H1 (cell line): ENCODE data around the gene PRIMA1. TPM values are rescaled to one million over a fixed set of nuclear protein-coding genes. Genes with fewer than 3 reads are reported as not detected.

Experiments
- CTCF ChIA-PET: fragments of 300-600 bp; sonication (Branson Sonifier 250); formaldehyde crosslinking; loops from one replicate; lab custom pipeline; 2021; ENCODE audit not compliant: partially characterized antibody; lab: Charles Lee
- POLR2A ChIA-PET: fragments of 300-600 bp; sonication (Branson Sonifier 250); formaldehyde crosslinking; loops from one replicate; lab custom pipeline; 2021; ENCODE audit warnings: inconsistent platforms; ENCODE audit not compliant: partially characterized antibody; lab: Charles Lee
- DNase-seq, 2 experiments: peaks; one replicate each; pipeline versions ENCODE4 v3.0.0 to v3.0.0-alpha.2; 2010 to 2022; ENCODE audit warnings: low spot score in 2 of 2, low read depth in 1 of 2, mixed read lengths in 1 of 2
- FAIRE-seq: peaks from 2 replicates; lab custom pipeline; 2011; peaks lifted over from hg19 to GRCh38; lab: Jason Lieb, UNC
- H2AFZ ChIP-seq: 2 replicates; pipeline ENCODE4 v1.8.1; 2012; ENCODE audit warnings: low read length, inconsistent platforms
- H2AK5ac ChIP-seq: 2 replicates; pipeline ENCODE4 v1.6.1; 2013; ENCODE audit warnings: low read depth, low read length
- H2BK120ac ChIP-seq: replicated peaks from 2 replicates; pipeline ENCODE3; 2013; ENCODE audit warnings: low read depth, low read length, inconsistent platforms
- H2BK12ac ChIP-seq: 2 replicates; pipeline ENCODE4 v1.6.1; 2013; ENCODE audit warnings: low read depth, low read length
- H2BK15ac ChIP-seq: 2 replicates; pipeline ENCODE4 v1.6.1; 2013; ENCODE audit warnings: low read length
- H2BK20ac ChIP-seq: 2 replicates; pipeline ENCODE4 v1.6.1; 2013; ENCODE audit warnings: low read length
- H2BK5ac ChIP-seq: 2 replicates; pipeline ENCODE4 v1.6.1; 2013; ENCODE audit warnings: low read depth, low read length
- H3K14ac ChIP-seq: 2 replicates; pipeline ENCODE4 v1.6.1; 2013; ENCODE audit warnings: inconsistent platforms; ENCODE audit not compliant: insufficient read length
- H3K18ac ChIP-seq: 2 replicates; pipeline ENCODE4 v1.6.1; 2013; ENCODE audit warnings: low read length; ENCODE audit errors: extremely low read depth
- H3K23ac ChIP-seq: 2 replicates; pipeline ENCODE4 v1.6.1; 2013; ENCODE audit warnings: inconsistent platforms; ENCODE audit not compliant: insufficient read length
- H3K23me2 ChIP-seq: 2 replicates; pipeline ENCODE4 v1.6.1; 2013; ENCODE audit warnings: low read depth, low read length
- H3K27ac ChIP-seq: 2 replicates; pipeline ENCODE4 v1.6.1; 2011; ENCODE audit warnings: low read depth, low read length, inconsistent platforms
- H3K27me3 ChIP-seq, 4 experiments: replicated peaks in 1 of 4; 1 replicate in 1 of 4; 2 replicates in 3 of 4; pipeline versions ENCODE4 v1.6.1 to v1.8.1; 2011 to 2013; ENCODE audit warnings: low read length in 3 of 4, mild to moderate bottlenecking in 3 of 4, inconsistent platforms in 2 of 4, mixed read lengths in 2 of 4, moderate library complexity in 1 of 4; ENCODE audit not compliant: control insufficient read depth in 3 of 4, insufficient read depth in 3 of 4; ENCODE audit errors: extremely low read depth in 1 of 4
- H3K36me3 ChIP-seq, 4 experiments: 2 replicates each; pipeline versions ENCODE4 v1.6.1 to v1.8.1; 2011 to 2013; ENCODE audit warnings: mild to moderate bottlenecking in 4 of 4, low read length in 3 of 4, moderate library complexity in 2 of 4, control low read depth in 1 of 4, inconsistent platforms in 1 of 4; ENCODE audit not compliant: insufficient read depth in 4 of 4, control insufficient read depth in 2 of 4
- H3K4ac ChIP-seq: replicated peaks from 2 replicates; pipeline ENCODE3; 2013; ENCODE audit warnings: low read length, low read depth, mixed read lengths, inconsistent platforms; ENCODE audit not compliant: insufficient read length
- H3K4me1 ChIP-seq, 4 experiments: replicated peaks in 1 of 4; 1 replicate in 1 of 4; 2 replicates in 3 of 4; pipeline versions ENCODE4 v1.6.1 to v1.8.1; 2011 to 2013; ENCODE audit warnings: low read length in 3 of 4, inconsistent platforms in 2 of 4, mixed read lengths in 1 of 4; ENCODE audit not compliant: insufficient read depth in 4 of 4, control insufficient read depth in 3 of 4
- H3K4me2 ChIP-seq, 2 experiments: 2 replicates each; pipeline versions ENCODE4 v1.6.1 to v1.8.1; 2011 to 2013; ENCODE audit warnings: low read depth in 2 of 2, low read length in 2 of 2, control low read depth in 1 of 2, inconsistent platforms in 1 of 2, mild to moderate bottlenecking in 1 of 2; ENCODE audit not compliant: insufficient read depth in 1 of 2
- H3K4me3 ChIP-seq, 4 experiments: fragments of 200-600, 300-600 bp in 1 of 4; sonication (generic), shearing (Covaris generic), sonication (Bioruptor Twin) in 1 of 4; 2 replicates each; pipeline versions ENCODE4 v1.5.1 to v1.8.1; 2011 to 2016; ENCODE audit warnings: low read length in 4 of 4, low read depth in 3 of 4, control low read depth in 2 of 4, inconsistent platforms in 2 of 4, mild to moderate bottlenecking in 2 of 4, mixed read lengths in 1 of 4, moderate library complexity in 1 of 4; ENCODE audit not compliant: insufficient read depth in 2 of 4; ENCODE audit errors: extremely low read depth in 1 of 4
- H3K56ac ChIP-seq: replicated peaks from 2 replicates; pipeline ENCODE3; 2013; ENCODE audit warnings: low read depth, mild to moderate bottlenecking, mixed read lengths, low read length, inconsistent platforms; ENCODE audit not compliant: insufficient read length
- H3K79me1 ChIP-seq: 2 replicates; pipeline ENCODE4 v1.6.1; 2013; ENCODE audit warnings: low read depth, low read length, control low read depth
- H3K79me2 ChIP-seq, 2 experiments: 2 replicates each; pipeline versions ENCODE4 v1.6.1 to v1.8.1; 2012 to 2013; ENCODE audit warnings: low read length in 2 of 2, mild to moderate bottlenecking in 2 of 2, inconsistent platforms in 1 of 2; ENCODE audit not compliant: insufficient read depth in 2 of 2, control insufficient read depth in 1 of 2
- H3K9ac ChIP-seq, 4 experiments: replicated peaks in 1 of 4; 1 replicate in 1 of 4; 2 replicates in 3 of 4; pipeline versions ENCODE4 v1.6.1 to v1.8.1; 2011 to 2013; ENCODE audit warnings: low read depth in 3 of 4, low read length in 3 of 4, control low read depth in 2 of 4, mild to moderate bottlenecking in 2 of 4, moderate library complexity in 2 of 4, inconsistent platforms in 1 of 4; ENCODE audit errors: extremely low read depth in 1 of 4
- H3K9me3 ChIP-seq, 2 experiments: 2 replicates each; pipeline versions ENCODE4 v1.6.1 to v1.8.1; 2012 to 2013; ENCODE audit warnings: mild to moderate bottlenecking in 2 of 2, moderate library complexity in 2 of 2, control low read depth in 1 of 2, inconsistent platforms in 1 of 2, low read depth in 1 of 2, low read length in 1 of 2, mixed read lengths in 1 of 2; ENCODE audit not compliant: insufficient read depth in 2 of 2
- H4K20me1 ChIP-seq, 2 experiments: replicated peaks in 1 of 2; 2 replicates each; pipeline versions ENCODE3 to v1.8.1; 2011 to 2013; ENCODE audit warnings: inconsistent platforms in 2 of 2, low read length in 2 of 2, mild to moderate bottlenecking in 1 of 2; ENCODE audit not compliant: insufficient read depth in 2 of 2, control insufficient read depth in 1 of 2
- H4K5ac ChIP-seq: 2 replicates; pipeline ENCODE4 v1.6.1; 2013; ENCODE audit warnings: low read length, low read depth, mixed read lengths, inconsistent platforms; ENCODE audit not compliant: insufficient read length
- H4K8ac ChIP-seq: 2 replicates; pipeline ENCODE4 v1.8.0; 2013; ENCODE audit warnings: mild to moderate bottlenecking, moderate library complexity, low read length, inconsistent platforms; ENCODE audit not compliant: insufficient read depth; ENCODE audit errors: extremely low read depth
- H4K91ac ChIP-seq: replicated peaks from 2 replicates; pipeline ENCODE3; 2013; ENCODE audit warnings: low read length, mixed read lengths, inconsistent platforms; ENCODE audit not compliant: insufficient read length
- BCL11A ChIP-seq, 2 experiments: IDR thresholded peaks; one replicate each; pipeline ENCODE4 v1.6.1; 2011; ENCODE audit warnings: low read depth in 2 of 2, low read length in 2 of 2, mild to moderate bottlenecking in 2 of 2
- CHD2 ChIP-seq: IDR thresholded peaks from 2 replicates; pipeline ENCODE4 v1.6.1; 2012; ENCODE audit warnings: low read length, improper control_type of control experiment
- EP300 ChIP-seq, 2 experiments: IDR thresholded peaks; 1 replicate in 1 of 2; 2 replicates in 1 of 2; pipeline ENCODE4 v1.6.1; 2011 to 2012; ENCODE audit warnings: low read depth in 2 of 2, low read length in 2 of 2, mild to moderate bottlenecking in 2 of 2, borderline replicate concordance in 1 of 2, inconsistent platforms in 1 of 2, moderate library complexity in 1 of 2
- NANOG ChIP-seq: IDR thresholded peaks from 2 replicates; pipeline ENCODE4 v1.6.1; 2011; ENCODE audit warnings: low read length, low read depth, mild to moderate bottlenecking, inconsistent platforms; ENCODE audit not compliant: insufficient read depth, poor library complexity, severe bottlenecking
- RBBP5 ChIP-seq: IDR thresholded peaks from 2 replicates; pipeline ENCODE4 v1.7.1; 2012; ENCODE audit warnings: low read depth, mild to moderate bottlenecking, inconsistent platforms, low read length, moderate library complexity, borderline replicate concordance
- SAP30 ChIP-seq: fragments of 300-600 bp; sonication (generic); IDR thresholded peaks from 2 replicates; pipeline ENCODE4 v1.7.1; 2012; ENCODE audit warnings: low read length, moderate library complexity, mild to moderate bottlenecking, inconsistent platforms; ENCODE audit not compliant: insufficient read depth, insufficient replicate concordance
- SP2 ChIP-seq: IDR thresholded peaks from 2 replicates; pipeline ENCODE4 v1.6.1; 2012; ENCODE audit warnings: mild to moderate bottlenecking, low read length, inconsistent platforms
- SRF ChIP-seq: IDR thresholded peaks from 2 replicates; pipeline ENCODE4 v1.6.1; 2011; ENCODE audit warnings: mild to moderate bottlenecking, low read depth, low read length, moderate library complexity
- TAF1 ChIP-seq: IDR thresholded peaks from 2 replicates; pipeline ENCODE4 v1.6.1; 2011; ENCODE audit warnings: mild to moderate bottlenecking, low read depth, low read length
- TBP ChIP-seq: IDR thresholded peaks from 2 replicates; pipeline ENCODE4 v1.6.1; 2011; ENCODE audit warnings: low read depth, low read length, improper control_type of control experiment
- polyA plus RNA-seq, 7 experiments: library from polyadenylated mRNA; depleted of rRNA in 3 of 7; stranded (reverse) in 5 of 7; unstranded in 2 of 7; fragments of >200 nt in 5 of 7; fragments of 200-250 nt in 2 of 7; gene quantifications; 1 replicate in 5 of 7; 2 replicates in 1 of 7; 4 replicates in 1 of 7; pipeline versions ENCODE4 v1.2.1 to v1.2.3, GENCODE V29; 2011 to 2013; ENCODE audit warnings: missing spikeins in 2 of 7, mixed read lengths in 2 of 7
- total RNA-seq: library from RNA; stranded (reverse); fragmentation: NEBNext Ultra II Directional; extraction: Animal tissue kit (Norgen Biotek cat#: 25700); gene quantifications from 2 replicates; pipeline ENCODE4 v1.2.1, GENCODE V29; 2021
- TF ChIP-seq, protein P1 (sequence below), 3 experiments: IDR thresholded peaks; 1 replicate in 2 of 3; 2 replicates in 1 of 3; pipeline versions ENCODE4 v1.5.1 to v1.6.1; 2011; ENCODE audit warnings: low read length in 3 of 3, mild to moderate bottlenecking in 3 of 3, inconsistent platforms in 2 of 3, low read depth in 1 of 3, moderate library complexity in 1 of 3; ENCODE audit not compliant: insufficient read depth in 1 of 3; ENCODE audit errors: control extremely low read depth in 1 of 3
- TF ChIP-seq, protein P2 (sequence below): IDR thresholded peaks from 2 replicates; pipeline ENCODE4 v1.6.1; 2012; ENCODE audit warnings: inconsistent platforms

Gene PRIMA1
- total and polyA plus RNA-seq, 2 of the 8 experiments (the other 6 are each of a cell fraction or from before 2014, with no cell fraction given) = 2.8 to 4.5 TPM

- no peak overlapping the region for H4K91ac ChIP-seq
- no peak overlapping the region for H2BK12ac ChIP-seq
- no peaks in the 10 kb centered on the region for H4K20me1 ChIP-seq
- H3K4me1 ChIP-seq = peaks cover 0 to 2% (median 0%) of the 10 kb centered on the region in 4 experiments; a peak in 1 of 7 replicates
- H3K18ac ChIP-seq = no peak overlapping the region
- no peaks in the 10 kb centered on the region for H3K79me1 ChIP-seq
- H3K23ac ChIP-seq = no peak overlapping the region
- H3K9me3 ChIP-seq = no peaks in the 10 kb centered on the region
- H2BK20ac ChIP-seq = no peak overlapping the region
- H2AK5ac ChIP-seq = no peak overlapping the region
- H4K8ac ChIP-seq = no peak overlapping the region
- no peaks in the 10 kb centered on the region for H3K79me2 ChIP-seq
- no peak overlapping the region for H2AFZ ChIP-seq
- no peak overlapping the region for H2BK120ac ChIP-seq
- ChIA-PET CTCF (interaction anchor here (0.6 kb wide), 1 partner anchor 12 kb away, joined by 3 read pairs; no protein-coding TSS in a partner anchor), POLR2A (no interaction called here)
- H2BK5ac ChIP-seq = no peak overlapping the region
- H3K9ac ChIP-seq = no peak overlapping the region
- no peak overlapping the region for H2BK15ac ChIP-seq
- H3K4me2 ChIP-seq = no peak overlapping the region
- H3K36me3 ChIP-seq = no peaks in the 10 kb centered on the region
- DNase-seq = no peak
- no peak overlapping the region for H3K56ac ChIP-seq
- H4K5ac ChIP-seq = no peak overlapping the region
- no peaks in the 10 kb centered on the region for H3K27me3 ChIP-seq
- no peak overlapping the region for H3K4ac ChIP-seq
- no peak overlapping the region for H3K4me3 ChIP-seq
- no peak for FAIRE-seq
- no peaks in the 10 kb centered on the region; the same call in 1 of the 2 replicates for H3K23me2 ChIP-seq
- H3K27ac ChIP-seq = no peak overlapping the region
- H3K14ac ChIP-seq = no peak overlapping the region
- TF ChIP-seq SP2 (no peak), BCL11A (IDR thresholded peaks at IDR 0.05; ENCODE audit: low read depth in 2 of 2, low read length in 2 of 2) (no peak), TAF1 (no peak), NANOG (no peak), CHD2 (no peak), SAP30 (no peak), SRF (no peak), RBBP5 (no peak), EP300 (IDR thresholded peaks at IDR 0.05; ENCODE audit: borderline replicate concordance in 1 of 2, low read depth in 2 of 2, low read length in 2 of 2) (no peak), TBP (no peak)
- TF ChIP-seq, protein P1, sequence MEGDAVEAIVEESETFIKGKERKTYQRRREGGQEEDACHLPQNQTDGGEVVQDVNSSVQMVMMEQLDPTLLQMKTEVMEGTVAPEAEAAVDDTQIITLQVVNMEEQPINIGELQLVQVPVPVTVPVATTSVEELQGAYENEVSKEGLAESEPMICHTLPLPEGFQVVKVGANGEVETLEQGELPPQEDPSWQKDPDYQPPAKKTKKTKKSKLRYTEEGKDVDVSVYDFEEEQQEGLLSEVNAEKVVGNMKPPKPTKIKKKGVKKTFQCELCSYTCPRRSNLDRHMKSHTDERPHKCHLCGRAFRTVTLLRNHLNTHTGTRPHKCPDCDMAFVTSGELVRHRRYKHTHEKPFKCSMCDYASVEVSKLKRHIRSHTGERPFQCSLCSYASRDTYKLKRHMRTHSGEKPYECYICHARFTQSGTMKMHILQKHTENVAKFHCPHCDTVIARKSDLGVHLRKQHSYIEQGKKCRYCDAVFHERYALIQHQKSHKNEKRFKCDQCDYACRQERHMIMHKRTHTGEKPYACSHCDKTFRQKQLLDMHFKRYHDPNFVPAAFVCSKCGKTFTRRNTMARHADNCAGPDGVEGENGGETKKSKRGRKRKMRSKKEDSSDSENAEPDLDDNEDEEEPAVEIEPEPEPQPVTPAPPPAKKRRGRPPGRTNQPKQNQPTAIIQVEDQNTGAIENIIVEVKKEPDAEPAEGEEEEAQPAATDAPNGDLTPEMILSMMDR (IDR thresholded peaks at IDR 0.05; ENCODE audit: control extremely low read depth in 1 of 3, insufficient read depth in 1 of 3, low read depth in 1 of 3, low read length in 3 of 3) = no peak
- TF ChIP-seq, protein P2, sequence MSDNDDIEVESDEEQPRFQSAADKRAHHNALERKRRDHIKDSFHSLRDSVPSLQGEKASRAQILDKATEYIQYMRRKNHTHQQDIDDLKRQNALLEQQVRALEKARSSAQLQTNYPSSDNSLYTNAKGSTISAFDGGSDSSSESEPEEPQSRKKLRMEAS = no peak
Observed at GRCh38 chr14:93675651-93676050, 112.6 kb downstream of the PRIMA1 start.
